Liver (tissue), 9 donors: Measurements from ENCODE around the gene NKTR. TPM values are rescaled to one million over a fixed set of nuclear protein-coding genes. Genes with fewer than 3 reads are reported as not detected.

Experiments used
- DNase-seq: peaks from one replicate; pipeline ENCODE4 v3.0.0-alpha.2; 2017; ENCODE audit warnings: low spot score
- H3K27ac ChIP-seq, 2 donors: one replicate each; pipeline ENCODE4 v1.7.0; 2013; ENCODE audit warnings: inconsistent platforms in 2 of 2, low read length in 2 of 2, control low read depth in 1 of 2, low read depth in 1 of 2, mild to moderate bottlenecking in 1 of 2
- H3K27me3 ChIP-seq, 4 donors: one replicate each; pipeline versions ENCODE4 v1.6.1 to v1.7.0; 2013; ENCODE audit warnings: low read length in 3 of 4, inconsistent platforms in 1 of 4, mild to moderate bottlenecking in 1 of 4, moderate library complexity in 1 of 4; ENCODE audit not compliant: control insufficient read depth in 4 of 4, insufficient read depth in 4 of 4
- H3K36me3 ChIP-seq, 4 donors: one replicate each; pipeline versions ENCODE4 v1.6.1 to v1.7.0; 2013; ENCODE audit warnings: low read length in 3 of 4, mild to moderate bottlenecking in 3 of 4, low read depth in 1 of 4, moderate library complexity in 1 of 4; ENCODE audit not compliant: control insufficient read depth in 4 of 4, insufficient read depth in 3 of 4
- H3K4me1 ChIP-seq, 4 donors: one replicate each; pipeline versions ENCODE4 v1.6.1 to v1.7.0; 2013; ENCODE audit warnings: low read length in 3 of 4, mild to moderate bottlenecking in 3 of 4, moderate library complexity in 1 of 4; ENCODE audit not compliant: control insufficient read depth in 4 of 4, insufficient read depth in 4 of 4
- H3K4me3 ChIP-seq, 3 donors: one replicate each; pipeline versions ENCODE4 v1.6.1 to v1.7.0; 2013; ENCODE audit warnings: low read length in 3 of 3, control low read depth in 1 of 3, low read depth in 1 of 3, mild to moderate bottlenecking in 1 of 3
- H3K9ac ChIP-seq, 2 donors: one replicate each; pipeline ENCODE4 v1.7.0; 2013; ENCODE audit warnings: low read length in 2 of 2, mild to moderate bottlenecking in 2 of 2, moderate library complexity in 2 of 2, control low read depth in 1 of 2, low read depth in 1 of 2
- H3K9me3 ChIP-seq, 4 donors: one replicate each; pipeline versions ENCODE4 v1.6.1 to v1.7.0; 2013; ENCODE audit warnings: low read length in 3 of 4; ENCODE audit not compliant: control insufficient read depth in 4 of 4
- ATF3 ChIP-seq: IDR thresholded peaks from 2 replicates; pipeline ENCODE4 v1.6.1; 2016; ENCODE audit warnings: antibody characterized with exemption
- EGR1 ChIP-seq, 2 donors: IDR thresholded peaks; 2 replicates each; pipeline ENCODE4 v1.6.1; 2016 to 2018; ENCODE audit warnings: antibody characterized with exemption in 2 of 2, low read depth in 2 of 2
- FOXA1 ChIP-seq: IDR thresholded peaks from 2 replicates; pipeline ENCODE4 v1.6.1; 2016; ENCODE audit warnings: antibody characterized with exemption
- FOXA2 ChIP-seq: IDR thresholded peaks from 2 replicates; pipeline ENCODE4 v1.6.1; 2016; ENCODE audit warnings: antibody characterized with exemption
- GABPA ChIP-seq, 2 donors: IDR thresholded peaks in 1 of 2; conservative IDR thresholded peaks in 1 of 2; 2 replicates each; pipeline ENCODE4 v1.6.1; 2016; ENCODE audit warnings: antibody characterized with exemption in 2 of 2, mild to moderate bottlenecking in 1 of 2, moderate library complexity in 1 of 2
- HNF4A ChIP-seq, 2 donors: conservative IDR thresholded peaks; 2 replicates each; pipeline ENCODE4 v1.6.1; 2016; ENCODE audit warnings: antibody characterized with exemption in 2 of 2, mild to moderate bottlenecking in 2 of 2
- HNF4G ChIP-seq: IDR thresholded peaks from 2 replicates; pipeline ENCODE4 v1.6.1; 2016; ENCODE audit warnings: antibody characterized with exemption
- JUND ChIP-seq, 2 donors: IDR thresholded peaks; 2 replicates each; pipeline ENCODE4 v1.6.1; 2016; ENCODE audit warnings: antibody characterized with exemption in 2 of 2
- MAX ChIP-seq: IDR thresholded peaks from 2 replicates; pipeline ENCODE4 v1.6.1; 2016; ENCODE audit warnings: antibody characterized with exemption
- NR2F2 ChIP-seq: IDR thresholded peaks from 2 replicates; pipeline ENCODE4 v1.6.1; 2016; ENCODE audit warnings: antibody characterized with exemption
- RAD21 ChIP-seq, 2 donors: IDR thresholded peaks; 2 replicates each; pipeline ENCODE4 v1.6.1; 2016; ENCODE audit warnings: antibody characterized with exemption in 2 of 2, mild to moderate bottlenecking in 2 of 2
- REST ChIP-seq: IDR thresholded peaks from 2 replicates; pipeline ENCODE4 v1.6.1; 2016; ENCODE audit warnings: antibody characterized with exemption, mild to moderate bottlenecking
- RXRA ChIP-seq, 2 donors: IDR thresholded peaks; 2 replicates each; pipeline ENCODE4 v1.6.1; 2017 to 2018; ENCODE audit warnings: antibody characterized with exemption in 2 of 2, mild to moderate bottlenecking in 1 of 2
- TAF1 ChIP-seq: conservative IDR thresholded peaks from 2 replicates; pipeline ENCODE4 v1.6.1; 2016; ENCODE audit warnings: antibody characterized with exemption, mild to moderate bottlenecking
- YY1 ChIP-seq: IDR thresholded peaks from 2 replicates; pipeline ENCODE4 v1.6.1; 2016; ENCODE audit warnings: antibody characterized with exemption, mild to moderate bottlenecking
- ZBTB33 ChIP-seq: IDR thresholded peaks from 2 replicates; pipeline ENCODE4 v1.6.1; 2016; ENCODE audit warnings: antibody characterized with exemption
- WGBS: extraction: QIAGEN DNeasy Blood & Tissue Kit; methylation state at CpG from one replicate; pipeline ENCODE4 v1.1.7; 2013; 5-methylcytosine and 5-hydroxymethylcytosine counted together
- polyA plus RNA-seq, 2 donors: library from polyadenylated mRNA; stranded (reverse) in 1 of 2; unstranded in 1 of 2; fragments of 200-250 nt in 1 of 2; fragments of >200 nt in 1 of 2; fragmentation: Nextera tagmentation in 1 of 2; extraction: Ambion mirVana in 1 of 2; gene quantifications; one replicate each; pipeline versions ENCODE4 v1.2.1 to v1.2.3, GENCODE V29; 2013 to 2015
- total RNA-seq, 2 donors: library from RNA; depleted of rRNA; stranded (reverse); fragments of >200 nt; gene quantifications; one replicate each; pipeline ENCODE4 v1.2.3, GENCODE V29; 2014
- donor health status: healthy.
- donor health status: healthy.
- donor health status: healthy.
- donor health status: healthy.
- donor health status: healthy.

Gene NKTR
- total and polyA plus RNA-seq, 4 donors = 5.8 to 75.5 (median 28.1) TPM

- no peaks in the 10 kb centered on the region for H3K27me3 ChIP-seq
- 83% methylated on average over 4 of the region's 4 CpGs for WGBS
- no peak overlapping the region for H3K4me3 ChIP-seq
- H3K36me3 ChIP-seq = no peaks in the 10 kb centered on the region
- H3K9ac ChIP-seq = no peak overlapping the region
- H3K9me3 ChIP-seq = peaks cover 0 to 3% (median 0%) of the 10 kb centered on the region in 4 donors
- no peaks in the 10 kb centered on the region for H3K4me1 ChIP-seq
- DNase-seq = no peak
- TF ChIP-seq NR2F2 = no peak
- no peak for TF ChIP-seq FOXA2
- TF ChIP-seq JUND (IDR thresholded peaks at IDR 0.05) = no peak
- H3K27ac ChIP-seq = no peak overlapping the region
Measured at GRCh38 chr3:42666577-42666998, 66.1 kb downstream of the NKTR start.

GRCh38 chr3:42667096-42667522 lies 66.6 kb downstream of the NKTR start:
- Histone ChIP-seq H3K4me1 (no peaks in the 10 kb centered on the region), H3K9ac (no peak overlapping the region), H3K27me3 (no peaks in the 10 kb centered on the region), H3K36me3 (no peaks in the 10 kb centered on the region), H3K27ac (no peak overlapping the region), H3K4me3 (no peak overlapping the region), H3K9me3 (peaks cover 0 to 3% (median 0%) of the 10 kb centered on the region in 4 donors)
- TF ChIP-seq GABPA (IDR thresholded peaks at IDR 0.05 in 1 of 2, conservative IDR thresholded peaks at IDR 0.05 in 1 of 2) (no peak), EGR1 (IDR thresholded peaks at IDR 0.05; ENCODE audit: low read depth in 2 of 2) (no peak), ATF3 (no peak), NR2F2 (no peak), RXRA (IDR thresholded peaks at IDR 0.05) (no peak), HNF4G (no peak), HNF4A (conservative IDR thresholded peaks at IDR 0.05) (no peak), RAD21 (IDR thresholded peaks at IDR 0.05) (no peak), FOXA2 (no peak), ZBTB33 (no peak), REST (no peak), MAX (no peak), TAF1 (no peak), FOXA1 (no peak), YY1 (no peak)
- 80% methylated on average over 7 of the region's 7 CpGs for WGBS
- DNase-seq = no peak
